GM18861 (cell line): Measurements from ENCODE around the gene GPR155.

Experiments used
- ATAC-seq: cut with Tn5 transposase; IDR thresholded peaks from one replicate; pipeline ENCODE4 v1.9.1; 2021; ENCODE audit not compliant: unreplicated experiment

GPR155 gene, protein sequence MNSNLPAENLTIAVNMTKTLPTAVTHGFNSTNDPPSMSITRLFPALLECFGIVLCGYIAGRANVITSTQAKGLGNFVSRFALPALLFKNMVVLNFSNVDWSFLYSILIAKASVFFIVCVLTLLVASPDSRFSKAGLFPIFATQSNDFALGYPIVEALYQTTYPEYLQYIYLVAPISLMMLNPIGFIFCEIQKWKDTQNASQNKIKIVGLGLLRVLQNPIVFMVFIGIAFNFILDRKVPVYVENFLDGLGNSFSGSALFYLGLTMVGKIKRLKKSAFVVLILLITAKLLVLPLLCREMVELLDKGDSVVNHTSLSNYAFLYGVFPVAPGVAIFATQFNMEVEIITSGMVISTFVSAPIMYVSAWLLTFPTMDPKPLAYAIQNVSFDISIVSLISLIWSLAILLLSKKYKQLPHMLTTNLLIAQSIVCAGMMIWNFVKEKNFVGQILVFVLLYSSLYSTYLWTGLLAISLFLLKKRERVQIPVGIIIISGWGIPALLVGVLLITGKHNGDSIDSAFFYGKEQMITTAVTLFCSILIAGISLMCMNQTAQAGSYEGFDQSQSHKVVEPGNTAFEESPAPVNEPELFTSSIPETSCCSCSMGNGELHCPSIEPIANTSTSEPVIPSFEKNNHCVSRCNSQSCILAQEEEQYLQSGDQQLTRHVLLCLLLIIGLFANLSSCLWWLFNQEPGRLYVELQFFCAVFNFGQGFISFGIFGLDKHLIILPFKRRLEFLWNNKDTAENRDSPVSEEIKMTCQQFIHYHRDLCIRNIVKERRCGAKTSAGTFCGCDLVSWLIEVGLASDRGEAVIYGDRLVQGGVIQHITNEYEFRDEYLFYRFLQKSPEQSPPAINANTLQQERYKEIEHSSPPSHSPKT

GRCh38 chr2:174486563-174487107 lies at the start of gene GPR155:
Gene GPR155, minus strand, starts transcription at chr2:174487029. Its CDS starts 5,073 bp downstream, at chr2:174481956.
- ATAC-seq: peak; percentile 34

DNA sequence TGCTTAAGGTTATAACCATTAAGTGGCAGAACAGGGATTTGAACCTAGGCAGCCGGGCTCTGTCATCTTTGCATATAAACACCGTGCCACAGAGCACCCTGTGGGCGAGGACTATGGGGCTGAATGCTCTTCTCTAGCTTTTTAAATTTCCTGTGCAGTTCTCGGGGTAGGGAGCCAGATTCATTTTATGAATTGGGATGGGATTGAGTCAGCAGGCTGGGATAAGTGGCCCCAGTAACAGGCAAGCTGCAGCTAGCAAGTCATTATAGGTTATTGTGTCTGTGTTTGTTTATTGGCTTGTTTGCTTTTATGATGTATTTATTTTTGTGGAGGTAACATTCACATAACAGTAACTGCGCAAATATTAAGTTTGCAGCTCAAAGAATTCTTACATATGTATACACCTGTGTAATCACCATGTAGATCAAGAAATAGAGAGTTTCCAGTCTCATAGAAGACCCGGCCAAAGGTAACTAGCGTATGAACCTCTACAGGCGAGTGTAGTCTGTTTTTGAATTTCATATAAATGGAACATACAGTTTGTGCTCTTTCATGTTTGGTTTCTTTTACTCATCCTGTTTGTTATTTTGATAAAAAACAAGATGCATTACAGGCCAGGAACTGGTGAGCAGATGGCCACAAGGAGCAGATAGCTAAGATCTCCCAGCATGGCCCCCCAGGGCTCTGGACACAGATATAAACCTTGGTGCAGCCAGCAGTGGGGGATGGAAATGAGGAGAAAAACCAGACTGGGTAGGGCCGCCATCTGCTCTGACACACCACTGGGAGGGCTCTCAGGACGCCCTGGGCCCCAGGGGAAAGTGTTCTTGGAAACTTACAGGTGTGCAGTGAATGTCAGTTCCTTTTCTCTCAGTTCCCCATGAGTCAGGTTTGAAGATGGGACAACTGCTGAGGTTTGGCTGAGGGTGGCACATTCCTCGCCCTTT lies 49.2 kb upstream of the GPR155 start:
- ATAC-seq: no peak

DNA sequence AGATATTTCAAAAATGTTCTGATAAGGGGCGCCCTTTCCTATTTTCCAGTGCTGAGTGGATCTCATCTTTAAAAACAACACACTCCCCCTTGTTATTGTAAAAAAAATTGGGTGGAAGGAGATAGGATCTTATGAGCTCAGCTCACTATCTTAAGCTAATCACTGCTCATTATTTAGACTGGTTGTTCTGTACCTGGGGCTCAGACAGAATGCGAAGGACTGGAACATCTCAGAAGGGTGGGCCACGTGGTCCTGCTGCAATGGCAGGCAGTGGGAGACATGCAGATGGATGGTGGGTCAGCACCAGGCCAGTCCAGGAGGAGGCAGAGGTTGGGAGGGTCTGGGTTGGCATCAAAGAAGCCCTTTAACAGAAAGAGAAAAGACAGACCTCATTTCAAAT lies 48.3 kb upstream of the GPR155 start:
- no peak for ATAC-seq

- no peak for ATAC-seq
Measured at GRCh38 chr2:174529916-174530315, 43.1 kb upstream of the GPR155 start.

GRCh38 chr2:174527959-174528358 lies 41.1 kb upstream of the GPR155 start:
- ATAC-seq: no peak

DNA sequence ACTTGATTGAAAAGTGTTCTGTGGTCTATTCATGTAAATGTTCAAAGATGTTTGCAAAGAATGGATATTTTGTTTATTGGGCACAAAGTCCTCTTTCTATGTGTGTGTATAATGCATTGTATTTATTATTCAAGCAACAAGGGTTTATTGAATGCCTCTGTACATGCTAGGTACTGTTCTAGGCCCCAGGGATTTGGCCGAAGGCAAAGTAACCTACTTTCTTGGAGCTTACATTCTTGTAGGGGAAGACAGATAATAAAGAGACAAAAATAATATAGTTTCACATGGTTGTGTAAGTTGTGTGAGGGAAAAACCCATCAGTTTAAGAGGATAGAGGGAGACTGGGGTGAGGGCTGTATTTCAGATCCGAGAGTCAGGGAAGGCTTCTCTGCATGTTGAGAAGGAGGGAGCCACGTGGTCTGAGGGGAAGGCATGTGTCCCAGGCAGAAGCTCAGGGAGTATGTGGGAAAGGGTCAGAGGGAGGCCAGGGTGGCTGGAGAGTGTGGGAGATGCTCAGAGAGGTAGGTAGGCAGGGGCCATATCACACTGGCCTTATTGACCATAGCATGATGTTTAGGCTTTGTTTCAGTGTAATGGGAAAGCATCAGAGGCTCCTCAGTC lies 40.4 kb upstream of the GPR155 start:
- no peak for ATAC-seq

DNA sequence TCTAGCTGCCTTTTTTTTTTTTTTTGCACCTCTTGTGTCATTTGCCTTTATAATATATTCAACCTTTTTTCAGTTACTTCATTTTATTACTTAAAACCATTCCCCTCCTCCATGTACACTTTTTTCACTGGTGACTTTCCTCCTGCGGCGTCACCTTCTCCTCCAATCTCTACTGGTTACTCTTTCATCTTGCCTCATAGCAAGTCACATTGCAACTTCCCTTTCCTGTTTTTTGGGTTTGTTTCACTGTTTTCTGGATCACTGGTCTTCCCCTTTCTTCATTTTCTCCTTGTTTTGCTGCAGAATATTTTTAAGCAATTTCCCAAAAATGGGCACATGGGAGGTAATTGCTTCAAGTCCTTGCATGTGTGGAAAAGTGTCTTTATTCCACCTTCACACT lies 37.7 kb upstream of the GPR155 start:
- ATAC-seq: no peak

DNA sequence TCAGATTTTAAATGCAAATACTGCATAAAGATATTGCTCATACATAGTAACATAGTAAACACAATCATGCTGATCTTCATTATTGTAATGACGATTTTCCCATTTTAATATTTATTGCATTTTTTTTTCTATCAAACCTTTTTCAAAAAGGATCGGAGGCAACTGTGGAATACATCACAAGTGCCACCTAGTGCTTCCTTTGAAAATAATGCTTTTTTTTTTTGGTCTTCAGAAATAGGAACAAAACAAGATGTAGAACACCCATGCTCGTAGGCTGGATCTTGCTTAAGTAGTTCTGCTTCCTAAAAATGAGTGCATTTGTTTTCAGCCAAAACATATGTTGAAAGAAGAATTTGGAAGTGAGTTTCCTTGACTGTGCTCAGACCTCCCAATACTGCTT lies 35.7 kb upstream of the GPR155 start:
- ATAC-seq: no peak

- no peak for ATAC-seq
Measured at GRCh38 chr2:174518395-174518794, 31.6 kb upstream of the GPR155 start.

DNA sequence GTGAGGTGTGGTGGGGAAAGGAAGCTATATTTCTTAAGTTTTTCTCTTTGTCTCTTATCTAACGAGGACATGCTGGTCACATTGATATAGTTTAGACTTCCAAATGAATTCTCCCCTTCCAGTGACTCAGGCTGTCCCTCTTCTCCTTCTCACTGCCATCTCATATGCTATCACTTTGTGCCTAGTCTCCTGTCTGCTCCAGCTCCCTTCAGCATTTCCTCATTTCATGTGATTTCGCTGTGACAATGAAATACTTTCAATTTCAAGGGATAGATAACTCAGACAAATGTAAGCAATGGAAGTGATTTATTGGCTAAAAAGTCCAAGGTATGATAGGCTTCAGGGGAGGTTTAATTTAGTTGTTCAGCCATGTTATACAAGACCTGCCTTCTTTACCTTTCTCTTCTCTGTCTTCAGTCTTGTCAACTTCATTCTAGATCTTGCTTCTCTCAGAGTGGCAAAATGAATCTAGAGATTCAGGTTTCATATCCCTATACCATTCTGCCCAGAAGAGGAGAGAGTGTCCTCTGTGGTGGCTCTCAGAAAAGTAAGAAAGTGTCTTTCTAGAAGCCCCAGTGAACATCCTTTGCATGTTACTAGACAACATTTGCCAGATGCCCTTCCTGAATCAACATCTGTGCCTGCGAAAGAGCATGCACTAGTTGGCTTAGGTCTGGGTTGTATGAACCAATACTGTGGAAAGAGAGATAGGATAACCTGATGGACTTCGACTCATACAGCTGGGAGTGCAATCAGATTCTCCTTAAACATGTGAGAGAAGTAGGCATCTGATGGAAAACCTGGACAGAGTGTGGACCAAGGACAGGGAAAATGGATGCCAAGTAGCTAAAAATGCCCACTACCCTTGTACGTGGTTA lies 29.9 kb upstream of the GPR155 start:
- no peak for ATAC-seq

DNA sequence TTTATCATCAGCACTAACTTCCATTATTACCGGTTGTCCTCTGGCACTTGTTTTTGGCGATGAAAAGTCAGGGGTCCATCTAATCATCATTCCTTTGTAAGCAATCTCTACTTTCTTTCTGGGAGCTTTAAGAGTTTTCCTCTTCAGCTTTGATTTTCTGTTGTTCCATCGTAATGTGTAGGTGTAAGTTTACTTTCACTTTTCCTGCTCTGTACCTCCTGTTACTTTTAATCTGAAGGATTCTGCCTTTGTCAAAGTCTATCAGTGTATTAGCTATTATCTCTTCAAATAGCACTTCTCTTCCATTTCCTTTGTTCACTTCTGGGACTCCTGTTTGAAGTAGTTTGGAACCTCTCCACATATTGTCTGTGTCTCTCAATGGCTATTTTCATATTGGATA lies 25.5 kb upstream of the GPR155 start:
- ATAC-seq: no peak

DNA sequence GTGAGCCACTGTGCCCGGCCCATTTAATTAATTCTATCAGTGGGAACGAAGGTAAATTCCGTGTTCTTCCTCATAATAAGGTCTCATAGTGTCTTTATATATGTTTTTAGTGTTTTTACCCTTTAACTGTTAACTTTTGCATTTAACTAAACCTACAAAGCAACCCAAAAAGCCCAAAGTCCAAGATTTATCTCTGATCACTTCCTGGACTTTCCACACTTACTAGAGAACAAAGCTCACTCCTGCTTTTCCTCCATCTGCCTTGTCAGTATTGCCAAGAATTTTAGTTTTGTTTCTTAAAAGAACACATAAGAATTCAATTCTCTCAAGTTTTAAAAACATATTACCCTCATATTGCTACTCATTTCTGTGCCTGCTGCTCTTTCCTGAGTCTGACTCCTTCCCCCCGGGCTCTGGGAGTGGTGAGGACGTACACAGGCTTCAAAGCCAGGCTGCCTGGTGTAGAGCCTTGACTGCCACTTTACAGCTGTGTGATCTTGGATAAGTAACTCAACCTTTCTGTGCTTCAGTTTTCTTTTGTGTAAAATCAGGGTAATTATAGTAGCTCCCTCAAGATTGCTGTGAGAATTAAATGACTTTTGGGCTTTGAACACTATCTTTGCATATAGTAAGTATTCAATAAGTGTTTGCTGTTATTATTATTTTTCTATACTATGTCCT lies 24.9 kb upstream of the GPR155 start:
- ATAC-seq: no peak

DNA sequence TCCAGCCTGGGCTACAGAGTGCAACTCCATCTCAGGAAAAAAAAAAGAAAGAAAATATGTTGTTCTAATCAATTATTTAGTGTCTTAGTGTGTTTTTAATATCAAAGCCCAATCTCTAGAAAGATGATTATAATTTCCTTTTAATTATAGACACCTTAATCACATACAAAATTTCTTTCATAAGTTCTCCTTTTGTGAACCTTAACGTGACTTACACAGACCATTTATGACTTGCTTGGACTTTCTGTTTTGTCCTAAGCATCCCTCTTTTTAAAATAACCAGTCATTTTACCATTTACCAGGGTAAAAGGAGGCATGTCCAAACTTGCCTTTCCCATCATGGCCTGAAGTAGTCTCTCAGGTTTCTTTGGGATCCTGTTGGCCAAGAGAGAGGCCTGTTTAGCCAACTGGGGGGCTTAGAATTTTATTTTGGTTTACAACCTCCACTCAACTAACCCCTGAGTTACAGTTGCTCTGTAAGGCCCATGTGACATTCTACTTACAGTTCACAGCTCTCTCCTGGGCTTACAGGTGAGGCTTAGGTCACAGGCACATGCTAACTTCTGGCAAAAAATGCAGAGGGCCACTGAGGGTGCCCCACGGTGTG lies 23.9 kb upstream of the GPR155 start:
- ATAC-seq: no peak

DNA sequence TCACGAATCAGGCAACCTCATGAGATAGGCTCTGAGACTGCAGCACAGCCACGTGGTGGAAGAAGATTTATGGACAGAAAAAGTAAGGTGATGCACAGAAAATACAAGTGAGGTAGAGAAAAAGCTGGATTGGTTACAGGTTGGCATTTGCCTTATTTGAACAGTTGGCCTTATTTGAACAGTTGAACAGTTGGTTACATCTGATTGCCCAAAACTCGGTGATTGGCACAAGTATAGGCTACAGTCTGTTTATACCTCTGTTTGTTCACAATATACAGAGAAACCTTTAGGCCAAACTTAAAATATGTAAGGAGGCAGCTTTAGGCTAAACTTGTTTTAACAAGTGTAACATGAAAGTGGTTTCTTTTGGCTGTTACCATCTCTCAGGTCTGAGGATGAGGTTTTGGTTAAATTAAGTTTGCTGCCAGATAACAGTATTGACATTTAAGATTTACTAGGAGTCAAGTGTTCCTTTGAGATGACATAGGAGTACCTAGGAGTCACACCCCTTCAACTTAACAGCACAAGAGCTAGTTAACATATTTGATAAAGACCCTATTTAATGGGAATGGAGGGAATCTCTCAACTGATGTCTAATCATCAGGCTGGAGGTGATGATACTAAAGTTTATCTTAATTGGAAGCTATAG lies 16.5 kb upstream of the GPR155 start:
- no peak for ATAC-seq

DNA sequence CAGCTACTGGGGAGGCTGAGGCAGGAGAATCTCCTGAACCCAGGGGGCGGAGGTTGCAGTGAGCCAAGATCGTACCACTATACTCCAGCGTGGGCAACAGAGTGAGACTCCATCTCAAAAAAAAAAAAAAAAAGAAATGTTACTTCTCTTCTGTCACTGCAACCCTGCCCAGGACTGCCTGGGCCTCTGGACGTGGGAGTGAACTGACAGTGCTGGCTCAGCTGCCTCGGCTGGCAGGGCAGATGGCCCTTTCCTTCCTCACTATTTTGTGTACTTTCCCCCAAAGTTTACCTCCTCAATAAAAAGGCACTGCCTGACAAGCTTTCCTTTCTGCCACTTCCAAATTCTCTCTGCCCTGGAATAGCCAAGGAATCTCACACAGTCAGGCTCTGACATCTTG lies 12.5 kb upstream of the GPR155 start:
- ATAC-seq: no peak

GRCh38 chr2:174495365-174496012 lies 8.7 kb upstream of the GPR155 start:
- no peak for ATAC-seq
